ENCODE data around the gene ZBTB11. TPM values are rescaled to one million over a fixed set of nuclear protein-coding genes. Genes with fewer than 3 reads are reported as not detected.

Gene ZBTB11
- polyA plus RNA-seq, 1 of the 3 experiments (the other 2 are of a cell fraction): 4.9 TPM

DNA sequence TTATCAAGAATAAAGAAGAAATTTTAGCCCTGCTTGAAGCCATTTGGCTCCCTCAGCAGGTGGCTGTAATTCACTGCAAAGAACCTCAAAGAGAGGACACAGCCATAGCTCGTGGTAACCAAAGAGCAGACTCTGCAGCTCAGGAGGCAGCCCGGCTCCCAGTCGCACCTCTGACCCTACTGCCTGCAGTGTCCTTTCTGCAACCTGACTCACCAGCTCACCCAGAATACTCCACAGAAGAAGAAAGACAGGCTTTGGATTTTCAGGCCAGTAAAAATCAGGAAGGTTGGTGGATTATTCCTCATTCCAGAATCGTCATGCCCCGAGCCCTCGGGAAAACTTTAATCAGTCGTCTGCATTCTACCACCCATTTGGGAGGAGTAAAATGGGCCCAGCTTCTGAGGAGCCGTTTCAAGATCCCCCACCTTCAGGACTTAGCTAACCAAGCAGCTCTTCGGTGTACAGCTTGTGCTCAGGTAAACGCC, 38.6 kb downstream of the ZBTB11 start:
- no peak overlapping the region for H3K4me2 ChIP-seq
- H3K4me3 ChIP-seq (ENCODE audit: low read depth in 2 of 2, low read length in 1 of 2): no peak overlapping the region
- H2AFZ ChIP-seq (ENCODE audit: low read depth): no peak overlapping the region
- TF ChIP-seq POLR2AphosphoS5 (IDR thresholded peaks at IDR 0.05; ENCODE audit: low read depth, low read length) (no peak), TEAD4 (IDR thresholded peaks at IDR 0.05; ENCODE audit: borderline replicate concordance, insufficient read depth) (no peak), ZBTB33 (IDR thresholded peaks at IDR 0.05; ENCODE audit: borderline replicate concordance, low read depth) (no peak), YY1 (IDR thresholded peaks at IDR 0.05; ENCODE audit: low read depth) (no peak), TCF12 (IDR thresholded peaks at IDR 0.05) (no peak), GABPA (IDR thresholded peaks at IDR 0.05; ENCODE audit: low read depth) (no peak), IRF3 (IDR thresholded peaks at IDR 0.05; ENCODE audit: low read depth, low read length) (no peak), NRF1 (IDR thresholded peaks at IDR 0.05; ENCODE audit: low read depth, low read length) (no peak), MXI1 (IDR thresholded peaks at IDR 0.05; ENCODE audit: low read depth, low read length) (no peak), EZH2phosphoT487 (IDR thresholded peaks at IDR 0.05; ENCODE audit: borderline replicate concordance, low read depth) (no peak), CTCF (IDR thresholded peaks at IDR 0.05) (no peak), SMC3 (IDR thresholded peaks at IDR 0.05; ENCODE audit: low read depth, low read length) (no peak), NFIC (IDR thresholded peaks at IDR 0.05; ENCODE audit: borderline replicate concordance) (no peak), FOSL2 (IDR thresholded peaks at IDR 0.05; ENCODE audit: borderline replicate concordance, low read depth) (no peak), TAF1 (IDR thresholded peaks at IDR 0.05; ENCODE audit: borderline replicate concordance, low read depth, low read length) (no peak), SIN3A (IDR thresholded peaks at IDR 0.05; ENCODE audit: borderline replicate concordance, low read depth, low read length) (no peak), JUND (IDR thresholded peaks at IDR 0.05) (no peak), USF2 (IDR thresholded peaks at IDR 0.05; ENCODE audit: borderline replicate concordance, low read depth, low read length) (no peak), RFX5 (IDR thresholded peaks at IDR 0.05; ENCODE audit: low read length) (no peak)
- TF ChIP-seq, protein P1, sequence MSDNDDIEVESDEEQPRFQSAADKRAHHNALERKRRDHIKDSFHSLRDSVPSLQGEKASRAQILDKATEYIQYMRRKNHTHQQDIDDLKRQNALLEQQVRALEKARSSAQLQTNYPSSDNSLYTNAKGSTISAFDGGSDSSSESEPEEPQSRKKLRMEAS (IDR thresholded peaks at IDR 0.05; ENCODE audit: low read depth): no peak
- no peaks in the 10 kb centered on the region for H3K9me2 ChIP-seq
- H3K4me1 ChIP-seq (ENCODE audit: control insufficient read depth in 1 of 2, insufficient read depth in 2 of 2, low read depth in 1 of 2, low read length in 1 of 2): no peaks in the 10 kb centered on the region; a peak in 1 of 4 replicates
- ChIA-PET CTCF (interaction anchor here (1.6 kb wide), 1 partner anchor 10 kb away, joined by 4 read pairs; no protein-coding TSS in a partner anchor), POLR2A (no interaction called here)
- H3K9me3 ChIP-seq: no peaks in the 10 kb centered on the region
- no peak overlapping the region for H3K9ac ChIP-seq
- WGBS (ENCODE audit: low lambda C conversion rate): 76% methylated on average over 10 of the region's 10 CpGs
- H3K36me3 ChIP-seq (replicated peaks in 1 of 2; ENCODE audit: control insufficient read depth in 1 of 2, insufficient read depth in 2 of 2, low read length in 1 of 2): no peaks in the 10 kb centered on the region
- no peaks in the 10 kb centered on the region for H3K79me2 ChIP-seq (ENCODE audit: insufficient read depth)
- no peaks in the 10 kb centered on the region for H3K27me3 ChIP-seq (ENCODE audit: insufficient read depth)
- no peaks in the 10 kb centered on the region for H3F3A ChIP-seq (replicated peaks; ENCODE audit: insufficient read depth)
- H3K27ac ChIP-seq (ENCODE audit: low read depth in 2 of 2, low read length in 1 of 2): no peak overlapping the region
- H4K20me1 ChIP-seq (ENCODE audit: insufficient read depth): no peaks in the 10 kb centered on the region
- DNase-seq: no peak
